ENCODE measurements around the gene NLGN2.

The NLGN2 gene

GRCh38 chr17:7391307-7391706 lies 16.3 kb upstream of the NLGN2 start:
- peaks cover 50% of the 10 kb centered on the region for H3K36me3 ChIP-seq (ENCODE audit: low read depth)
- H3K9me3 ChIP-seq (ENCODE audit: severe bottlenecking) = no peaks in the 10 kb centered on the region
- H3K4me1 ChIP-seq (ENCODE audit: insufficient read depth, poor library complexity, severe bottlenecking) = no peaks in the 10 kb centered on the region
- no peak for TF ChIP-seq CTCF (IDR thresholded peaks at IDR 0.05; ENCODE audit: poor library complexity, severe bottlenecking)
- H3K4me3 ChIP-seq (ENCODE audit: severe bottlenecking) = no peak overlapping the region
- ATAC-seq (ENCODE audit: low read depth) = no peak
- DNase-seq (ENCODE audit: low spot score) = no peak
- no peak overlapping the region for H3K27ac ChIP-seq (ENCODE audit: poor library complexity, severe bottlenecking)
- H3K27me3 ChIP-seq (ENCODE audit: insufficient read depth, poor library complexity, severe bottlenecking) = no peaks in the 10 kb centered on the region

GRCh38 chr17:7392696-7393612 lies 14.7 kb upstream of the NLGN2 start:
- Histone ChIP-seq H3K4me3 (ENCODE audit: severe bottlenecking) (peak overlapping the region; percentile 76), H3K27ac (ENCODE audit: poor library complexity, severe bottlenecking) (peak overlapping the region; percentile 73)
- peak; percentile 59 for DNase-seq (ENCODE audit: low spot score)

GRCh38 chr17:7393613-7394451 lies 13.8 kb upstream of the NLGN2 start:
- no peaks in the 10 kb centered on the region for H3K27me3 ChIP-seq (ENCODE audit: insufficient read depth, poor library complexity, severe bottlenecking)
- peak; percentile 72 for DNase-seq (ENCODE audit: low spot score)
- H3K9me3 ChIP-seq (ENCODE audit: severe bottlenecking) = no peaks in the 10 kb centered on the region
- H3K27ac ChIP-seq (ENCODE audit: poor library complexity, severe bottlenecking) = peak overlapping the region; percentile 73
- peaks cover 40% of the 10 kb centered on the region for H3K36me3 ChIP-seq (ENCODE audit: low read depth)
- peak overlapping the region; percentile 76 for H3K4me3 ChIP-seq (ENCODE audit: severe bottlenecking)
- TF ChIP-seq CTCF (IDR thresholded peaks at IDR 0.05; ENCODE audit: poor library complexity, severe bottlenecking) = no peak
- no peaks in the 10 kb centered on the region for H3K4me1 ChIP-seq (ENCODE audit: insufficient read depth, poor library complexity, severe bottlenecking)
- peak; percentile 58 for ATAC-seq (ENCODE audit: low read depth)

More at GRCh38 chr17:7392696-7393612, 14.7 kb upstream of the NLGN2 start:
- H3K36me3 ChIP-seq (ENCODE audit: low read depth) = peaks cover 48% of the 10 kb centered on the region
- H3K4me1 ChIP-seq (ENCODE audit: insufficient read depth, poor library complexity, severe bottlenecking) = no peaks in the 10 kb centered on the region
- TF ChIP-seq CTCF (IDR thresholded peaks at IDR 0.05; ENCODE audit: poor library complexity, severe bottlenecking) = no peak
- H3K9me3 ChIP-seq (ENCODE audit: severe bottlenecking) = no peaks in the 10 kb centered on the region
- no peaks in the 10 kb centered on the region for H3K27me3 ChIP-seq (ENCODE audit: insufficient read depth, poor library complexity, severe bottlenecking)
- no peak for ATAC-seq (ENCODE audit: low read depth)

GRCh38 chr17:7394452-7395191 lies 13.0 kb upstream of the NLGN2 start, which contains the start of gene PLSCR3:
TSS of gene PLSCR3 (minus strand) at chr17:7394525. CDS start at chr17:7394110, 415 bp downstream.
- peaks cover 32% of the 10 kb centered on the region for H3K36me3 ChIP-seq (ENCODE audit: low read depth)
- ATAC-seq (ENCODE audit: low read depth) (peak; percentile 79), DNase-seq (ENCODE audit: low spot score) (peak; percentile 86)
- no peak for TF ChIP-seq CTCF (IDR thresholded peaks at IDR 0.05; ENCODE audit: poor library complexity, severe bottlenecking)
- no peaks in the 10 kb centered on the region for H3K27me3 ChIP-seq (ENCODE audit: insufficient read depth, poor library complexity, severe bottlenecking)
- H3K27ac ChIP-seq (ENCODE audit: poor library complexity, severe bottlenecking) = peak within 1 kb of the TSS; percentile 73
- H3K4me1 ChIP-seq (ENCODE audit: insufficient read depth, poor library complexity, severe bottlenecking) = no peaks in the 10 kb centered on the region
- peak within 1 kb of the TSS; percentile 76 for H3K4me3 ChIP-seq (ENCODE audit: severe bottlenecking)
- H3K9me3 ChIP-seq (ENCODE audit: severe bottlenecking) = no peaks in the 10 kb centered on the region
